DND-41 (cell line): Measurements from ENCODE around the gene SRCAP.

Experiments
- EZH2 ChIP-seq: IDR thresholded peaks from 3 replicates; pipeline ENCODE4 v1.6.1; 2012; ENCODE audit warnings: borderline replicate concordance, low read depth, mild to moderate bottlenecking, moderate library complexity, low read length, inconsistent platforms; ENCODE audit not compliant: severe bottlenecking
- TF ChIP-seq, protein P1 (sequence below): IDR thresholded peaks from 2 replicates; pipeline ENCODE4 v1.5.1; 2012; ENCODE audit warnings: borderline replicate concordance, low read length, moderate library complexity, mild to moderate bottlenecking; ENCODE audit not compliant: poor library complexity, severe bottlenecking; ENCODE audit errors: extremely low read depth

DNA sequence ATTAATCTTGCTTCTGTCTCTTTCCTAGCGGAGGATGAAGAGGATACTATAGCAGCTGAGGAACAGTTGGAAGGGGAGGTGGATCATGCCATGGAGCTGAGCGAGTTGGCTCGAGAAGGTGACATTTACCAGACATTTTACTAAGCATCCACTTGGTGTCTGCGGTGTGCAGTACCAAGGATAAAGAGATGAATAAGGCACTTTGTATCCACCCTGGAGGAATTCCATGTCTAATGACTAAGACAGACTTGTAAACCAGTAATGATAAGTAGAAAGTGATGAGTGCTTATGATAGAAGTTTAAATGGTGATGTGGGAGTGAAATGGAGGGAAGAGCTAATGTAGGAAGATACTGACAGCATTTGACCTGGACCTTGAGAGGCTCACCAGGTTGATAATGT, 12.0 kb downstream of the SRCAP start:
- TF ChIP-seq, protein P1, sequence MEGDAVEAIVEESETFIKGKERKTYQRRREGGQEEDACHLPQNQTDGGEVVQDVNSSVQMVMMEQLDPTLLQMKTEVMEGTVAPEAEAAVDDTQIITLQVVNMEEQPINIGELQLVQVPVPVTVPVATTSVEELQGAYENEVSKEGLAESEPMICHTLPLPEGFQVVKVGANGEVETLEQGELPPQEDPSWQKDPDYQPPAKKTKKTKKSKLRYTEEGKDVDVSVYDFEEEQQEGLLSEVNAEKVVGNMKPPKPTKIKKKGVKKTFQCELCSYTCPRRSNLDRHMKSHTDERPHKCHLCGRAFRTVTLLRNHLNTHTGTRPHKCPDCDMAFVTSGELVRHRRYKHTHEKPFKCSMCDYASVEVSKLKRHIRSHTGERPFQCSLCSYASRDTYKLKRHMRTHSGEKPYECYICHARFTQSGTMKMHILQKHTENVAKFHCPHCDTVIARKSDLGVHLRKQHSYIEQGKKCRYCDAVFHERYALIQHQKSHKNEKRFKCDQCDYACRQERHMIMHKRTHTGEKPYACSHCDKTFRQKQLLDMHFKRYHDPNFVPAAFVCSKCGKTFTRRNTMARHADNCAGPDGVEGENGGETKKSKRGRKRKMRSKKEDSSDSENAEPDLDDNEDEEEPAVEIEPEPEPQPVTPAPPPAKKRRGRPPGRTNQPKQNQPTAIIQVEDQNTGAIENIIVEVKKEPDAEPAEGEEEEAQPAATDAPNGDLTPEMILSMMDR, result no peak
- no peak for TF ChIP-seq EZH2
